Esophagus muscularis mucosa (tissue), 4 donors: Measurements from ENCODE around the gene UPB1. TPM values are rescaled to one million over a fixed set of nuclear protein-coding genes. Genes with fewer than 3 reads are reported as not detected.

Experiments used
- DNase-seq: peaks from one replicate; pipeline ENCODE4 v3.0.0-alpha.2; 2017; ENCODE audit errors: extremely low spot score
- H3K27ac ChIP-seq, 4 donors: fragments of 200-600 bp; sonication (generic); replicated peaks in 1 of 4; 1 replicate in 3 of 4; 2 replicates in 1 of 4; pipeline ENCODE4 v1.5.1; 2016 to 2019; ENCODE audit warnings: mild to moderate bottlenecking in 1 of 4
- H3K27me3 ChIP-seq, 4 donors: fragments of 200-600 bp; sonication (generic); one replicate each; pipeline versions ENCODE4 v1.5.1 to v1.6.0; 2016 to 2019
- H3K36me3 ChIP-seq, 4 donors: fragments of 200-600 bp; sonication (generic); one replicate each; pipeline ENCODE4 v1.5.1; 2016 to 2019
- H3K4me1 ChIP-seq, 4 donors: fragments of 200-600 bp; sonication (generic); one replicate each; pipeline ENCODE4 v1.5.1; 2016 to 2019
- H3K4me3 ChIP-seq, 4 donors: fragments of 200-600 bp; sonication (generic); 1 replicate in 2 of 4; 2 replicates in 2 of 4; pipeline ENCODE4 v1.5.1; 2016 to 2019; ENCODE audit warnings: mild to moderate bottlenecking in 4 of 4, moderate library complexity in 1 of 4
- H3K9me3 ChIP-seq, 4 donors: fragments of 200-600 bp; sonication (generic); 1 replicate in 3 of 4; 2 replicates in 1 of 4; pipeline ENCODE4 v1.5.1; 2016 to 2019
- EP300 ChIP-seq: sonication (generic); formaldehyde crosslinking; IDR thresholded peaks from one replicate; pipeline ENCODE4 v1.6.1; 2017; ENCODE audit warnings: antibody characterized with exemption
- POLR2A ChIP-seq: fragments of 450-650 bp; IDR thresholded peaks from one replicate; pipeline ENCODE4 v1.6.1; 2017; ENCODE audit warnings: antibody characterized with exemption, moderate library complexity, mild to moderate bottlenecking, low read depth
- POLR2AphosphoS5 ChIP-seq, 2 donors: sonication (generic); formaldehyde crosslinking; IDR thresholded peaks; one replicate each; pipeline ENCODE4 v1.6.1; 2017; ENCODE audit warnings: antibody characterized with exemption in 2 of 2
- WGBS: methylation state at CpG from one replicate; pipeline ENCODE4 v1.1.5; 2018; 5-methylcytosine and 5-hydroxymethylcytosine counted together
- intact Hi-C: fragments of 100-400 bp; cut with DNase I; formaldehyde crosslinking; loops from one replicate; pipeline ENCODE4 v1.15.1; 2023
- total RNA-seq, 4 donors: library from RNA; depleted of rRNA; stranded (reverse); fragments of >200 nt; gene quantifications; one replicate each; pipeline versions ENCODE4 v1.1.0 to v1.2.1, GENCODE V29; 2016
- TF ChIP-seq, protein P1 (sequence below), 3 experiments: fragments of 200-600 bp in 2 of 3; fragments of 450-650 bp in 1 of 3; sonication (generic) in 2 of 3; IDR thresholded peaks; one replicate each; pipeline ENCODE4 v1.5.1; 2017 to 2019; ENCODE audit warnings: antibody characterized with exemption in 3 of 3, mild to moderate bottlenecking in 2 of 3, moderate library complexity in 1 of 3

UPB1 gene
- total RNA-seq, 4 donors from 2014 or later = 0.29 to 0.83 (median 0.33) TPM

DNA sequence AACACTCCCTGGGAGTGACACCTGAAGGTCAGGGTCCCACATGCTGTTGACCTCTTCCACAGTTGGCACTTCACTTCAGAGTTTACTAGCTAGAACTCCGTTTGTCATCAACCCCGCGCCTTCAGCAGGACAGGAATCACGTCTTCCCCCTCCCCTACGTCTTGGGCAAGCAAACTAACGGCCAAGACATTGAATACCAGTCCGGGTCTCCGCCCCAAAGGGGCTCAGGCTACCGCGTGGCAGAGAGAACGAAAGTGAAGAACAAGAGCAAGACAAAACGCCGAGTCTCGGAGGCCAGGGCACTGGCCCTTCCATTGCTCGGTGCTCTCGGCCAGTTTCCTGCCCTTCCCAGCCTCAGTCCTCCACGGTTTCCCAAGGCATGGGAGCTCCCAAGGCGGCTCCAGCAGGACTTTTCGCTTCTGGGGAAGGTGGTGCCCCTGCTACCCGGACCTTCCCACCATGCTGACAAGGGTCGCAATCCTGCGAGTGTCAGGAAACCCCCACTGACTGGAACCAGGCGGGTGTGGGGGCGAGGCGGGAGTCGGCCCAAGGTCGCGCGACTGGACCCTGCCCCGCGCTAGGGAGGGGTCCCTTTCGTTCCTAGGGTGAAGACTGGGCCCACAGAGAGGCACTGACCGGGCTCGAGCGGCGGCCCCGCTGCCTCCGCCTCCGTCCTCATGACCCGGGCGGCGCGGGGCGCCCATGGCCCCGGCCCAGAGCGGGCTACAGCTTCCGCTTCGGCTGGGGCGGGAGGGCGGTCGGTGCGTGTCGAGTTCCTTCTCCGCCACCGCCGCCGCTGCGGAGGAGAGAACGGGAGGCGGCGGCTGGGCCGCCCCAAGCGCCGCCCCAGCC lies 59.4 kb downstream of the UPB1 start, which contains the start of gene GUCD1:
GUCD1 (minus strand) TSS at position 826 of the 852 bp plus-strand sequence; CDS start at position 679, 147 bp downstream.
- Histone ChIP-seq H3K9me3 (no peaks in the 10 kb centered on the region), H3K27me3 (no peaks in the 10 kb centered on the region), H3K36me3 (peaks cover 5 to 32% (median 26%) of the 10 kb centered on the region in 4 donors), H3K4me1 (peaks cover 66 to 83% (median 70%) of the 10 kb centered on the region in 4 donors), H3K4me3 (peak within 1 kb of the TSS; percentile 73 to 97 (median 91)), H3K27ac (peak within 1 kb of the TSS; percentile 94 to 98 (median 96))
- TF ChIP-seq POLR2AphosphoS5 (IDR thresholded peaks at IDR 0.05) (peak; percentile 68 to 89), POLR2A (peak; percentile 75), EP300 (no peak)
- intact Hi-C loops = no loop called here
- no peak for DNase-seq
- WGBS = no CpG with 5 or more reads among the region's 64 CpGs

- TF ChIP-seq POLR2AphosphoS5 (IDR thresholded peaks at IDR 0.05) (peak; percentile 92 to 96), EP300 (peak; percentile 40), POLR2A (peak; percentile 36)
- TF ChIP-seq, protein P1, sequence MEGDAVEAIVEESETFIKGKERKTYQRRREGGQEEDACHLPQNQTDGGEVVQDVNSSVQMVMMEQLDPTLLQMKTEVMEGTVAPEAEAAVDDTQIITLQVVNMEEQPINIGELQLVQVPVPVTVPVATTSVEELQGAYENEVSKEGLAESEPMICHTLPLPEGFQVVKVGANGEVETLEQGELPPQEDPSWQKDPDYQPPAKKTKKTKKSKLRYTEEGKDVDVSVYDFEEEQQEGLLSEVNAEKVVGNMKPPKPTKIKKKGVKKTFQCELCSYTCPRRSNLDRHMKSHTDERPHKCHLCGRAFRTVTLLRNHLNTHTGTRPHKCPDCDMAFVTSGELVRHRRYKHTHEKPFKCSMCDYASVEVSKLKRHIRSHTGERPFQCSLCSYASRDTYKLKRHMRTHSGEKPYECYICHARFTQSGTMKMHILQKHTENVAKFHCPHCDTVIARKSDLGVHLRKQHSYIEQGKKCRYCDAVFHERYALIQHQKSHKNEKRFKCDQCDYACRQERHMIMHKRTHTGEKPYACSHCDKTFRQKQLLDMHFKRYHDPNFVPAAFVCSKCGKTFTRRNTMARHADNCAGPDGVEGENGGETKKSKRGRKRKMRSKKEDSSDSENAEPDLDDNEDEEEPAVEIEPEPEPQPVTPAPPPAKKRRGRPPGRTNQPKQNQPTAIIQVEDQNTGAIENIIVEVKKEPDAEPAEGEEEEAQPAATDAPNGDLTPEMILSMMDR (IDR thresholded peaks at IDR 0.05) = peak in 2 of 3 experiments; percentile 19 to 36
Measured at GRCh38 chr22:24555165-24556039, 60.3 kb downstream of the UPB1 start, which contains the start of gene SNRPD3. Gene SNRPD3 (plus strand): TSS chr22:24555999. CDS start chr22:24557675, 1,676 bp downstream.

GRCh38 chr22:24559471-24559870 lies 64.3 kb downstream of the UPB1 start:
- 57% methylated on average over 4 of the region's 4 CpGs for WGBS
- H3K27me3 ChIP-seq = no peaks in the 10 kb centered on the region
- no peak overlapping the region for H3K4me3 ChIP-seq
- peaks cover 10 to 47% (median 39%) of the 10 kb centered on the region in 4 donors for H3K36me3 ChIP-seq
- DNase-seq = no peak
- peaks cover 46 to 77% (median 66%) of the 10 kb centered on the region in 4 donors for H3K4me1 ChIP-seq
- no peak overlapping the region for H3K27ac ChIP-seq
- H3K9me3 ChIP-seq = no peaks in the 10 kb centered on the region
- intact Hi-C loops = no loop called here
- no peak for TF ChIP-seq POLR2A
- TF ChIP-seq, protein P1 (IDR thresholded peaks at IDR 0.05) = no peak
- TF ChIP-seq POLR2AphosphoS5 (IDR thresholded peaks at IDR 0.05) = no peak
- no peak for TF ChIP-seq EP300

More at GRCh38 chr22:24555165-24556039, 60.3 kb downstream of the UPB1 start, which contains the start of gene SNRPD3:
- Histone ChIP-seq H3K4me1 (peaks cover 63 to 77% (median 74%) of the 10 kb centered on the region in 4 donors), H3K27ac (peak within 1 kb of the TSS; percentile 94 to 98 (median 96)), H3K36me3 (peaks cover 5 to 33% (median 23%) of the 10 kb centered on the region in 4 donors), H3K9me3 (no peaks in the 10 kb centered on the region), H3K27me3 (no peaks in the 10 kb centered on the region), H3K4me3 (peak within 1 kb of the TSS; percentile 73 to 97 (median 91))
- 2% methylated on average over 20 of the region's 59 CpGs for WGBS
- peak; percentile 100 for DNase-seq
- intact Hi-C loops = no loop called here

DNA sequence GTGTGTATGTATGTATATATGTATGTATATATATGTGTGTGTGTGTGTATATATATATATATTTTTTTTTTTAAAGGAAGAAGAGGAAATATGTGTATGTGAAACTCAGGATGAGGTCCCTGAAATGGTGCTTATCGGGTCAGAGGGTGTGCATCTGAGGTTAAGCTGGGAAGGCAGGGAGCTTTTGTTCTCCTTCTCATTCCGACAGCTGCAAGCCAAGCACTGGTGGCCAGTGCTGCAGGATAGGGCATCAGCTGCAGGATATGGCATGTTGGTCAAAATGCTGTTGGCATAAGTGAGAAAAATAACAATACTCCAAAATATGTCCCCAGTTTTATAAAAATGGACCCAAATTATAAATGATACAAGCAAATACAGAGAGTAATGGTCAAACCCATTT lies 68.1 kb downstream of the UPB1 start:
- H3K9me3 ChIP-seq = no peaks in the 10 kb centered on the region
- DNase-seq = no peak
- peaks cover 57 to 94% (median 80%) of the 10 kb centered on the region in 4 donors for H3K4me1 ChIP-seq
- no peak overlapping the region for H3K4me3 ChIP-seq
- H3K36me3 ChIP-seq = peaks cover 8 to 55% (median 37%) of the 10 kb centered on the region in 4 donors
- peak overlapping the region in 2 of 4 donors; percentile 55 to 73 for H3K27ac ChIP-seq
- intact Hi-C loops = no loop called here
- WGBS = 92% methylated on average over 2 of the region's 2 CpGs
- H3K27me3 ChIP-seq = no peaks in the 10 kb centered on the region
- TF ChIP-seq POLR2AphosphoS5 (IDR thresholded peaks at IDR 0.05) (no peak), POLR2A (no peak), EP300 (no peak)
- TF ChIP-seq, protein P1 (IDR thresholded peaks at IDR 0.05) = no peak
